Uterus (tissue), 4 donors: ENCODE results near the gene TMEM120A. TPM values are rescaled to one million over a fixed set of nuclear protein-coding genes. Genes with fewer than 3 reads are reported as not detected.

Experiments used
- DNase-seq, 2 donors: peaks; one replicate each; pipeline ENCODE4 v3.0.0-alpha.2; 2019 to 2020
- H3K27ac ChIP-seq, 2 donors: fragments of 200-600 bp; sonication (generic); 1 replicate in 1 of 2; 2 replicates in 1 of 2; pipeline ENCODE4 v1.5.1; 2016 to 2018
- H3K27me3 ChIP-seq, 2 donors: fragments of 200-600 bp; sonication (generic); one replicate each; pipeline ENCODE4 v1.5.1; 2018 to 2019; ENCODE audit warnings: control low read depth in 1 of 2
- H3K36me3 ChIP-seq, 2 donors: fragments of 200-600 bp; sonication (generic); one replicate each; pipeline ENCODE4 v1.5.1; 2019; ENCODE audit warnings: control low read depth in 1 of 2
- H3K4me1 ChIP-seq, 2 donors: fragments of 200-600 bp; sonication (generic); one replicate each; pipeline ENCODE4 v1.5.1; 2018 to 2019; ENCODE audit warnings: control low read depth in 1 of 2
- H3K4me3 ChIP-seq, 2 donors: fragments of 200-600 bp; sonication (generic); 1 replicate in 1 of 2; 2 replicates in 1 of 2; pipeline ENCODE4 v1.5.1; 2018 to 2019; ENCODE audit warnings: mild to moderate bottlenecking in 1 of 2
- H3K9me3 ChIP-seq, 2 donors: fragments of 200-600 bp; sonication (generic); one replicate each; pipeline ENCODE4 v1.5.1; 2019; ENCODE audit warnings: control low read depth in 1 of 2
- CTCF ChIP-seq, 4 experiments: fragments of 200-600 bp in 2 of 4; fragments of 450-650 bp in 2 of 4; sonication (generic) in 2 of 4; IDR thresholded peaks; one replicate each; pipeline ENCODE4 v1.5.1; 2016 to 2019; ENCODE audit warnings: antibody characterized with exemption in 4 of 4, mild to moderate bottlenecking in 2 of 4, moderate library complexity in 1 of 4
- POLR2A ChIP-seq, 2 donors: fragments of 450-650 bp; IDR thresholded peaks; one replicate each; pipeline ENCODE4 v1.6.1; 2016; ENCODE audit warnings: antibody characterized with exemption in 2 of 2, mild to moderate bottlenecking in 1 of 2, moderate library complexity in 1 of 2
- intact Hi-C: fragments of 100-400 bp; cut with DNase I; formaldehyde crosslinking; loops from one replicate; pipeline ENCODE4 v1.15.1; 2023; ENCODE audit warnings: low total_unique reads
- total RNA-seq, 4 donors: library from RNA; depleted of rRNA in 3 of 4; stranded (reverse); fragments of >200 nt in 3 of 4; gene quantifications; one replicate each; pipeline versions ENCODE4 v1.1.0 to v1.2.4, GENCODE V29; 2014 to 2023
- donor health status: DM: yes; HTN: yes; CAD: no.

The TMEM120A gene
- total RNA-seq, 4 donors from 2014 or later, result 4.6 to 95.4 (median 36.9) TPM

GRCh38 chr7:75971309-75971960 lies 23.0 kb downstream of the TMEM120A start:
- Histone ChIP-seq H3K27ac (no peak overlapping the region), H3K4me1 (peaks cover 0 to 22% of the 10 kb centered on the region in 2 donors), H3K9me3 (no peaks in the 10 kb centered on the region), H3K36me3 (no peaks in the 10 kb centered on the region), H3K4me3 (no peak overlapping the region), H3K27me3 (no peaks in the 10 kb centered on the region)
- intact Hi-C loops, result no loop called here
- TF ChIP-seq POLR2A (IDR thresholded peaks at IDR 0.05) (no peak), CTCF (IDR thresholded peaks at IDR 0.05) (no peak)
- DNase-seq, result no peak

DNA sequence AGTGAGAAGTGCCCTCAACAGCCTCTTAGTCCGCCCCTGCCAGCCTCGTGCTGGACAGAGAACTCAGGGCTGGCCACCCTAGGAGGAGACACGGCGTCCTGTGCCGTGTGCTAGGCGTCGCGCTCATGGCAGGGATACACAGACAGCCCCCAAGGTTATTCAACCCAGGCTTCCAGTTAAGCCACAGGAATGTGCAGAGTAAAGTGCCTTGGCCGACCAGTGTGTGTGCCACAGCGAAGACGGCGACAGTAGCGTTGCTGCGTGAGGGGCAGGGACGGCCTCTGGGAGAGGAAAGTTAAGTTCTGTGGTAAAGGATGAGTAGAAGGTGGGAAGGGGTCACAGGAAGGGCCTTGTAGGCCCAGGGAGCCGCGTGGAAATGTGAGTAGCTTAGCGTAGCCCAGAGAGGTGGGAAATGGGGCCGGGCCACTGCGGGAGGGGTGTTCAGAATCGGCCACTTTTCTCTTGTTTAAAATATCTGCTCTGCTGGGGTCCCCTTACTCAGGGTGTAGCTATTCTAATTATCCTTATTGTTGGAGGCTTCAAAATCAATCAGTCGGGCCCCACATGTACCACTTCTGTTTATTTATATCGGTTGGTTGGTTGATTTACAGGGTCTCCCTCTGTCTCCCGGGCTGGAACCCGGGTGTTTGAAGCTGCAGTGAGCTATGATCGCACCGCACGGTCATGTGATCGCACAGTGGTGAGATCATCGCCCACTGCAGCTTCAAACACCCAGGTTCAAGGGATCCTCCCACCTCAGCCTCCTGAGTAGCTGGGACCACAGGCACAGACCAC lies 24.5 kb downstream of the TMEM120A start:
- H3K4me1 ChIP-seq, result peaks cover 0 to 27% of the 10 kb centered on the region in 2 donors

GRCh38 chr7:75969182-75969581 lies 25.2 kb downstream of the TMEM120A start:
- Histone ChIP-seq H3K9me3 (no peaks in the 10 kb centered on the region), H3K27me3 (no peaks in the 10 kb centered on the region), H3K4me1 (peaks cover 0 to 27% of the 10 kb centered on the region in 2 donors), H3K4me3 (no peak overlapping the region), H3K36me3 (no peaks in the 10 kb centered on the region), H3K27ac (peak overlapping the region; percentile 76 to 79)
- DNase-seq, result peak; percentile 65 to 68
- TF ChIP-seq CTCF (IDR thresholded peaks at IDR 0.05) (no peak), POLR2A (IDR thresholded peaks at IDR 0.05) (no peak)
- intact Hi-C loops, result no loop called here

More for the DNA sequence above, 24.5 kb downstream of the TMEM120A start:
- TF ChIP-seq POLR2A (IDR thresholded peaks at IDR 0.05) (no peak), CTCF (IDR thresholded peaks at IDR 0.05) (no peak)
- Histone ChIP-seq H3K9me3 (no peaks in the 10 kb centered on the region), H3K27me3 (no peaks in the 10 kb centered on the region), H3K36me3 (no peaks in the 10 kb centered on the region), H3K4me3 (no peak overlapping the region), H3K27ac (peak overlapping the region; percentile 76 to 79)
- no peak for DNase-seq
- intact Hi-C loops, result no loop called here

GRCh38 chr7:75968561-75969001 lies 25.8 kb downstream of the TMEM120A start:
- TF ChIP-seq CTCF (IDR thresholded peaks at IDR 0.05), result no peak
- TF ChIP-seq POLR2A (IDR thresholded peaks at IDR 0.05), result no peak
- H3K36me3 ChIP-seq, result no peaks in the 10 kb centered on the region
- no peaks in the 10 kb centered on the region for H3K9me3 ChIP-seq
- H3K27me3 ChIP-seq, result no peaks in the 10 kb centered on the region
- no peak overlapping the region for H3K4me3 ChIP-seq
- DNase-seq, result peak in 1 of 2 donors; percentile 28
- intact Hi-C loops, result no loop called here
- peak overlapping the region; percentile 76 to 79 for H3K27ac ChIP-seq
- peaks cover 0 to 27% of the 10 kb centered on the region in 2 donors for H3K4me1 ChIP-seq

DNA sequence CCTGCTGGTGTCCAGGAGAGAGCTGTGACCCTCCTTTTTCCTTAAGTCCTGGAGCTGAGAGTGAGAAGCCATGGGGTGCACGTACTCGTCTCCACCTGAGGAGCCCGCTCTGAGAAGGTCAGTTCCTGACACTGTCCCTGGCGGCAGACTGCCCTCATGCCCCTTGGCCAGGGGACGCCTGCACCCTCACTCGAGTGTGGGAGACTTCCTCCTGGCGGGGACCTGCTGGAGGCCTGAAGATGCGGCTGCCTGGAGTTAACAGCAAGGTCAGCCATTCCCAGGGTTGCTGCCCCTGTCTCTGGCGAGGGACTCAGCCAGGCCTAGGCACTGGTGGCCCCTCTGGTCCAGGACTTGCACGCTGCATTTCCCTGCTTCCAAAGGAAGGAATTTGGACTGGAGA lies 26.4 kb downstream of the TMEM120A start:
- DNase-seq, result no peak
- TF ChIP-seq CTCF (IDR thresholded peaks at IDR 0.05), result no peak
- TF ChIP-seq POLR2A (IDR thresholded peaks at IDR 0.05), result no peak
- Histone ChIP-seq H3K4me3 (no peak overlapping the region), H3K27ac (peak overlapping the region; percentile 76 to 79), H3K4me1 (peaks cover 0 to 27% of the 10 kb centered on the region in 2 donors), H3K36me3 (no peaks in the 10 kb centered on the region), H3K9me3 (no peaks in the 10 kb centered on the region), H3K27me3 (no peaks in the 10 kb centered on the region)
- intact Hi-C loops, result no loop called here
